Measurements from ENCODE around the gene BMF.
"Not testable (repeated sequence)": the region's sequence is repeated elsewhere in the genome, so short reads cannot be mapped to it uniquely, and the experiment has no call there.

BMF gene

DNA sequence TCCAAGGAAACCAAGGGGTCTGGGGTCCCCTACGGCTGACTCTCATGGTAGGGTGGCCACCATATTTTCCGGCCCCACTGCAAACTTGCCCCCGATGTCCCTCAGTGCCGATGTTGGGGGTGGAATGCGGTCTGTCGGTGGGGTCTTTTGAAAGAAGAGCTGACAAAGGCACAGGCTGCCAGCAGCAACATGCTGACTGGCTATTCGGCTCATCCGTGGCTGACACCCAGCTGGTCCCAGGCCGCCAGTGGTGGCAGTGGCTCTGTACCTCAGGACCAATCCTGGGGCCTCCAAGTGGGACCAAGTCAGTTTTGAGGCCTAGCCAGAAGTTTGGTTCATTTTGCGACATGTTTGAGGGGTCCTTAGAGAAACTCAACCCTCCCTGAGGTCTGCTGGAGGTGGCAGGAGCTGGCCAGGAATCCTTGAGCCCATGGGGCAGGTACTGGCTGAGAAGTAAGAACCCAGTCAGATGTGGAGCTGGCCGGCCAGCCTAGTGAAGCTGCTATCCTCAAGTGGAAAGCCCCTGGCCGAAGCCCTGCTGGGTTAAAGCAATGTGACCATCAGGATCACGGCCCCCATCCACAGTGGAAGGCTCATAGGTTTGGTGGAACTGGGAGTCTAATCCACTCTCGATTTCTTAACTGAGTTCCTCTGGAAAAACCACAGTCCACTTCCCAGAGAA lies 17.8 kb downstream of the BMF start:
- FAIRE-seq (no peak), DNase-seq (ENCODE audit: insufficient read length, low spot score) (no peak)

DNA sequence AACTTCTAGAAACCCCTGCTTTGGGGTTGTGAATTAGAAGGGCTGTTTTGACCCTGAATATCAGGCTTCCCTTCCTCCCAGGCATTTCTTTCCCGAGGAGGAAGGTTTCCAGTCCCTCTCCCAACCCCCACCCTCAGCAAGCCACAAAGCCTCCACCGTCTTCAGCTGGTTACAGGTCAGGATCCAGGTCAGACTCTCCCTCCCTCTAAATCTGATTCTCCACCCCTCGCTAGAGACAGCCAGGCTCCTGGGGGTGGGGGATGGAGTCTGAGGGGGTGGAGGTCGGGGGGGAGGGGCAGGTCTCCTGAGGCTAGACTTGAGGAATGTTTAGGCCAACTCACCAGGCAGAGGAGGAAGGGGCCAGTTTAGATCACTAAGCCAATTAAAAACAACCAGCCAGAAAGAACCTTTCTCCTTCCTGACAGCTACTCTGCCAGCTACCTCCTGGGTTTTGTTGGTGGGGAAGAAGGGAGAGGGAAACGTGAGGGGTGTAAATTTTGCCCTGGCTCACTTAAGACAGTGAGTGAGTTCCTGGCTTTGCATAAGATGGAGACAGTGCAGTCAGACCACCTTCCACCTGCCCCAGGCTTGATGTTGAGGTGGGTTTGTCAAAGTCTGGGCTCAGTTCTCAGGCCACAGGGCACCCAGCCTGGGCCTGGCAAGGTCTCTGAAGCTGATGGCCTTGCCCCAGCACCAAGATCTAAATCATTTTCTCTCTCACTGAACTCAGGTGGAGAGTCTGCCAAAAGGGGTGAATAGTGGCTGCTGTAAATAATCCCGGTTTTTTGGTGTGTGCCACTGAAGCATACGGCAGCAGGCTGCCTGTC lies 19.5 kb downstream of the BMF start:
- peak; percentile 36 for FAIRE-seq

GRCh38 chr15:40087991-40088928 lies 20.4 kb downstream of the BMF start:
- DNase-seq (ENCODE audit: insufficient read length, low spot score) (no peak), FAIRE-seq (no peak)

More for the DNA sequence above, 19.5 kb downstream of the BMF start:
- DNase-seq (ENCODE audit: insufficient read length, low spot score), result no peak

GRCh38 chr15:40087068-40087810 lies 21.4 kb downstream of the BMF start:
- FAIRE-seq (no peak), DNase-seq (ENCODE audit: insufficient read length, low spot score) (no peak)

GRCh38 chr15:40085266-40085665 lies 23.4 kb downstream of the BMF start:
- no peak for FAIRE-seq
- DNase-seq (ENCODE audit: insufficient read length, low spot score), result no peak

GRCh38 chr15:40084650-40085049 lies 24.0 kb downstream of the BMF start:
- FAIRE-seq, result no peak
- DNase-seq (ENCODE audit: insufficient read length, low spot score), result no peak

- FAIRE-seq, result no peak
- DNase-seq (ENCODE audit: insufficient read length, low spot score), result no peak
These were observed 26.3 kb downstream of the BMF start for GRCh38 chr15:40082195-40082883.

- peak; percentile 51 for DNase-seq (ENCODE audit: insufficient read length, low spot score)
These were observed 26.9 kb downstream of the BMF start for GRCh38 chr15:40081691-40082194.

GRCh38 chr15:40080847-40081246 lies 27.8 kb downstream of the BMF start:
- no peak for DNase-seq (ENCODE audit: insufficient read length, low spot score)

More at GRCh38 chr15:40081691-40082194, 26.9 kb downstream of the BMF start:
- no peak for FAIRE-seq

GRCh38 chr15:40080104-40080503 lies 28.6 kb downstream of the BMF start:
- DNase-seq (ENCODE audit: insufficient read length, low spot score), result no peak
- no peak for FAIRE-seq

More at GRCh38 chr15:40080847-40081246, 27.8 kb downstream of the BMF start:
- FAIRE-seq, result no peak

GRCh38 chr15:40079456-40079855 lies 29.2 kb downstream of the BMF start:
- FAIRE-seq (no peak), DNase-seq (ENCODE audit: insufficient read length, low spot score) (no peak)

GRCh38 chr15:40075298-40076044 lies 33.2 kb downstream of the BMF start:
- DNase-seq (ENCODE audit: insufficient read length, low spot score), result no peak
- FAIRE-seq, result no peak

- not testable (repeated sequence) for FAIRE-seq
These were observed 34.0 kb downstream of the BMF start for GRCh38 chr15:40074656-40075055.

GRCh38 chr15:40073716-40074490 lies 34.8 kb downstream of the BMF start:
- not testable (repeated sequence) for FAIRE-seq; DNase-seq (ENCODE audit: insufficient read length, low spot score)

More at GRCh38 chr15:40074656-40075055, 34.0 kb downstream of the BMF start:
- not testable (repeated sequence) for DNase-seq (ENCODE audit: insufficient read length, low spot score)

- no peak for FAIRE-seq
- no peak for DNase-seq (ENCODE audit: insufficient read length, low spot score)
These were observed 36.3 kb downstream of the BMF start for GRCh38 chr15:40072216-40072990.

GRCh38 chr15:40070608-40071218 lies 38.0 kb downstream of the BMF start:
- DNase-seq (ENCODE audit: insufficient read length, low spot score) (no peak), FAIRE-seq (no peak)

- no peak for DNase-seq (ENCODE audit: insufficient read length, low spot score)
- no peak for FAIRE-seq
These were observed 38.5 kb downstream of the BMF start for GRCh38 chr15:40070166-40070557.
